Stimulated activated CD8-positive, alpha-beta memory T cell treated with anti-CD3 and anti-CD28 coated beads, Interleukin-2, amount 100 ng/mL, for 48 hours (primary cell): ENCODE results near the gene VWDE.
A peak's percentile ranks its signal among the peaks of the same experiment; 100 is the strongest.
"Not testable (repeated sequence)": the region's sequence is repeated elsewhere in the genome, so short reads cannot be mapped to it uniquely, and the experiment has no call there.

ENCODE experiments used
- DNase-seq, 2 donors: peaks; one replicate each; pipeline ENCODE4 v3.0.0-alpha.2; 2020; ENCODE audit warnings: low read depth in 2 of 2

The VWDE gene

DNA sequence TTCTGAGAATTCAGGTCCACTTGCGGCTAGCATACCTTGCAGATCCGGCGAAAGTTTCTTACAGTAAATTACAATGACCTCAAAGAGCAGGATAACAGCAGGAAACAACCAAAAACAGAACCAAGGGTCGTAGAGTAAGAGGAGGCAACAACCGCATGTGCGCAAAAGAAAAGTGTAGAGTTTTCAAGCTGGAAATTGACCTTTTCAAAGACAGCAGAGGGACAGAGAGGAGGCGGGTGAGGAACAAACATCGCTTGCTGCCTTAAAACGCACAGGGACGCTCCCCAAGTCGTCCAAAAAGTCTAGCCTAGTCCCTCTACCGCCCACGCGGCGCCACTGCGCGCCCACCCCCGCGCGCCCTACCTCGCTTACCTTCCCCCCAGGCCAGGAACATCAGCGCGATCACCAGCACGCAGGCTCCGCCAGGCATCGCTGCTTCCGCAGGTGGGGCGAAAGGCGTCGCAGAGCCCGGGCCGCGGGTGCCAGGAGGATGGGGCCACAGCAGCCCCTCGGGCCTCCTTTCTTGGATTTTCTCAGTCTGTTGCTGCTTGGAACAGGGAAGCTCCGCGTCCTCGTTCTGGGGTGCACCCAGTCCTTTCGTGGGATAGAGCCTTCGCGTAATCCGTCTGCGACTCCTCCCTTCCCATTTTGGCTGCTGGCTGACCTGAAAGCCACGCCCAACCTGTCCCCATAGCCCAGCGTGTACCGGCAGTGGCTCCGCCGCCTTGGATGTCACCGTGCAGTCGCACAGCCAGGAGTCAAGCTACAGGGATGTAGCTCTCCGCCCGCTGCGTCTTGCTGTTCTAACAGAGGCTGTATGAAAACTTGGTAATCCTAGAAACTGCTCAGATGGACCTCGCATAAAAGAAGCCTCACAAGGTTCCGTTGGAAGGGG lies at the start of gene VWDE:
TSS of gene VWDE (minus strand) at position 579 of the 895 bp plus-strand sequence. CDS start at position 430, 149 bp downstream.
- peak; percentile 17 to 30 for DNase-seq

GRCh38 chr7:12453136-12453535 lies 49.5 kb upstream of the VWDE start:
- DNase-seq, result not testable (repeated sequence)

DNA sequence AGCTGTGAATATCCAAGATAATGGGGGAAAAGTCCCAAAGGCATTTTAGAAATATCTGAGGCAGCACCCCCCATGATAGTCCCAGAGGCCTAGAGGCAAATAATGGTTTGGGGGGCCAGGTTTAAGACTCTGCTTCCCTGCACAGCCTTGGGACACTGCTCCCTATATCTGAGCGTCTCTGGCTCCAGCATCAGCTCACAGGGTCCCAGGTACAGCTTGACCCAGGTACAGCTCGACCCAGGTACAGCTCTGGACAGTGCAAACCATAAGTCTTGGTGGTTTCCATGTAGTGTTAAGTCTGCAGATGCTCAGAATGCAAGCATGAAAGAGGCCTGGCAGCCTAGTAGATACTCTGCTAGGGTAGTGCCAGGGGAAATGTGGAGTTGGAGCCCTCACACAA lies 47.0 kb upstream of the VWDE start:
- no peak for DNase-seq

- no peak for DNase-seq
Measured at GRCh38 chr7:12444785-12445184, 41.1 kb upstream of the VWDE start.

DNA sequence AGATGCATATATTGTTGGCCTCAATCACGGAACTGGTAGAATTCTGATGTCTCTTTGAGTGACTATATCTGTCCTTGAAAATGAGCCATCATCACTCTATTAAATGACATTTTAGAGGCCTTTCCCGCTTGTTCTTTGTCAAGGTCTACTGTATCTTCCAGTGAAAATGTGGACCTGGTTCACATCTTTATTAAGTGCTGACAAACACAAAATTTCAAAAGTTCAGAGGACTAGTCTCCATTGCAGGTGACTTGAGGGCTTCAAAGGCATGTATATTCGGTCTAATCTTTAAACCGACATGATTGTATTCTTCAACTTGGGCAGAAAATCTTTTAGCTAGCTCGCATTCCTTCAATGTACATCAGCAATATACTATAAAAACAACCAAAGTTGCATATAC lies 36.6 kb upstream of the VWDE start:
- no peak for DNase-seq

DNA sequence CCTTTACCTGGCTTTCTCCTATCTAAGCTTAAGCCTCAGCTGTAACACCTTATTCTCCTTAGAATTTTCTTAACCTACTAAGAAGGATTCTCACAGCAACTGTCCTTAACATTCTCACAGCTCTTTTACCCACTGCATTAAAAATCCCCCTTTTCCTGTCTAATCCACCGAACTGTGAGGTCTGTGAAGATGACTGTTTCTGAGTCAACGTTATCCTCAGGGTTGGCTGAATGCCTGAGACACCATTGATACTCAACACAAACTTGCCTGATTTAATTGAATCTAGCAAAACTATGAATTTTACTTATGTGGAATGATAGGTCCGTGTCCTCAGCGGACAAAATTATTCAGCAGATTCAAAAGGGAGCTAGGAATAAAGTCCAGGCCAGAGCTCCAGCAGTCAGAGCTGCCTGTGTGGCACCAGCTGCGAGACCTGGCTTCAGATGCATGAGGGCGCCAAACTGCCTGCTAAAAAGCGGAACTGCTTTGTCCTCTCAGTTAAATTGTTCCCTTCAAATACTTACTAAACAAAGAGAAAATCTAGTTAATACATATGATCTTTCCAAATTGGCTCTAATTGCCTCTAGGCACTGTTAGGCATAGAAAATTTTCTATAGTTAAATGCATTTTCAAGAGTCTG lies 33.4 kb upstream of the VWDE start:
- DNase-seq, result no peak

DNA sequence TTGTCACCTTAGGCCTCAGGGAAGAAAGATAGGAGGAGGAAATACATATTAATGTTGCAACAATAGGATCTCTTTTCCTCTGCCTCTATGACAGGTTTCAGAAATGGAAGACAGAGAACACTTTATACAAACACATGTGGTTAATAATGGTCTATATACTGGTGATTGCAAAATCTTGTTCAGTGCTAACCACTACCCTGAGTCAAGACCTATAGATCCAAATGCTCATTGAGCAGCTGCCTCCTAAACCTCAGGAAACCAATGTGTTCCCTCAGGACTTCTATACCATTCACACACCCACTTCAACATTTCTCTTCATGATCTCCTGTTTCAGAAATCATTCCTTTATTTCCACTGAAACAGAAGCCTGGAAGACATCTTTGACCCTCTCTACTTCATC lies 32.5 kb upstream of the VWDE start:
- no peak for DNase-seq

GRCh38 chr7:12434012-12434642 lies 30.5 kb upstream of the VWDE start:
- DNase-seq, result no peak

DNA sequence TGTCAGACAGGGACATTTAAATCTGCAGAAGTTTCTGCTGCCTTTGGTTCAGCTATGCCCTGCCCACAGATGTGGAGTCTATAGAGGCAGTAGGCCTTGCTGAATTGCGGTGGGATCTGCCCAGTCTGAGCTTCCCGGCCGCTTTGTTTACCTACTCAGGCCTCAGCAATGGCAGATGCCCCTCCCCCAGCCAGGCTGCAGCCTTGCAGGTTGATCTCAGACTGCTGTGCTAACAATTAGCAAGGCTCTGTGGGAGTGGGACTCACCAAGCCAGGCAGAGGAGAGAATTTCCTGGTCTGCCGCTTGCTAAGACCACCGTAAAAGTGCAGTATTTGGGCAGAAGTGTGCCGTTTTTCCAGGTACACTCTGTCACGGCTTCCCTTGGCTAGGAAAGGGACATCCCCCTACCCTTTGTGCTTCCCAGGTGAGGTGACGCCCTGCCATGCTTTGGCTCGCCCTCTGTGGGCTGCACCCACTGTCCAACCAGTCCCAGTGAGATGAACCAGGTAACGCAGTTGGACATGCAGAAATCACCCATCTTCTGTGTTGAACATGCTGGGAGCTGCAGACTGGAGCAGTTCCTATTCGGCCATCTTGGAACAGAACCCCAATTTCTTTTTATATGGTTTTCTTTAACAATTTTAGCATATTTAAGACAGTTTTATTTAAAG lies 28.4 kb upstream of the VWDE start:
- DNase-seq, result no peak

DNA sequence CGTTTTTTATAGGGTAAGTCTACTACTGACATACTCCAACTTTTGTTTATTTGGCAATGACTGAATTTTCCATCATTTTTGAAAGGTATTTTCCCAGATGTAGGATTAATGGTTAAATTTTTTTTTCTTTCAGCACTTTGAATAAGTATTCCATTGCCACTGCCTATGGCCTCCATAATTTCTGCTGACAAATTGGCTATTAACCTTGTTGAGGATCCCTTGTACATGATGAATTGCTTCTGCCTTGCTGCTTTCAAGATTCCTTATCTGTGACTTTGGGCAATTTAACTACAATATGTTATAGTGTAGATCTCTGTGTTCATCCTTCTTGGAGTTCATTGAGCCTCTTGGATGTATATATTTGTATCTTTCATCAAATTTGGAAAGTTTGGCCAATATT lies 21.6 kb upstream of the VWDE start:
- DNase-seq, result no peak

GRCh38 chr7:12423997-12424745 lies 20.5 kb upstream of the VWDE start:
- no peak for DNase-seq

GRCh38 chr7:12423355-12423996 lies 19.8 kb upstream of the VWDE start:
- DNase-seq, result no peak

- no peak for DNase-seq
Measured at GRCh38 chr7:12422554-12423320, 19.1 kb upstream of the VWDE start.

- no peak for DNase-seq
Measured at GRCh38 chr7:12418452-12418851, 14.8 kb upstream of the VWDE start.

- DNase-seq, result no peak
Measured at GRCh38 chr7:12415072-12415471, 11.4 kb upstream of the VWDE start.

DNA sequence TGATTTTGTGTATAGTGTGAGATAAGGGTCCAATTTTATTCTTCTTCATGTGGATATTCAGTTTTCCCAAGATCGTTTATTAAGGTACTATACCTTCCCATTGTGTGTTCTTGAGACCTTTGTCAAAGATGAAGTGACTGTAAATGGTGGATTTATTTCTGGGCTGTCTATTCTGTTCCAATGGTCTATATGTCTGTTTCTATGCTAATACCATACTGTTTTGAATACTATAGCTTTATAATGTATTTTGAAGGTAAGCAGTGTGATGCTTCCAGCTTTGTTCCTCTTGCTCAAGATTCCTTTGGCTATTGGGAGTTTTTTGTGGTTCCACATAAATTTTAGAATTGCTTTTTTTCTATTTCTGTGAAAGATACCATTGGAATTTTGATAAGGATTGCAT lies 8.7 kb upstream of the VWDE start:
- no peak for DNase-seq

DNA sequence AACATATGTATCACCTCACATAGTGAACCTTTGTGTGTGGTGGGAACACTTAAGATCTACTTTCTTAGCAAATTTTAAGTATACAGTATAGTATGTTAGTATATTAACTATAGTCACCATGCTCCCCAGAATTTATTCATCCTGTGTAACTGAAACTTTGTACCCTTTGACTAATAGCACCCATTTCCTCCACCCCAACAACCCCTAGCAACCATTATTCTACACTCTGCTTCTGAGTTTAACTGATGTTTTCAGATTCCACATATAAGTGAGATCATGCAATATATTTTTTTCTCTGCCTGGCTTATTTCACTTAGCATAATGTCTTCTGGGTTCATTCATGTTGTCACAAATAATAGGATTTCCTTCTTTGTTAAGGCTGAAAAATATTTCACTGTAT lies 6.9 kb upstream of the VWDE start:
- no peak for DNase-seq

- DNase-seq, result no peak
Measured at GRCh38 chr7:12409097-12409711, 5.5 kb upstream of the VWDE start.

DNA sequence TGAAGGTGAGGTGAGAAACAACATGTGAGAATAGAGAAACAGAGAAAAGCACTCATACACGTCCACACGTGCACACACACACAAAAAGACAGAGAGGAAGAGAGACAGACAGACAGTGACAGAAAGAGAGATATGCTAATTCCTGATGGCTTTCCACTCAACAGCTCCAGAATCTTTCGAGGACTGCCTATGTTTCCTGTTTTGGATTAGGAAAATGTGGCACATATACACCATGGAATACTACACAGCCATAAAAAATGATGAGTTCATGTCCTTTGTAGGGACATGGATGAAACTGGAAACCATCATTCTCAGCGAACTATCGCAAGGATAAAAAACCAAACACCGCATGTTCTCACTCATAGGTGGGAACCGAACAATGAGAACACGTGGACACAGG lies 4.0 kb upstream of the VWDE start:
- not testable (repeated sequence) for DNase-seq

- no peak for DNase-seq
Measured at GRCh38 chr7:12402365-12402725, 1.3 kb downstream of the VWDE start.
